ENCODE measurements around the gene ZNF316.

ZNF316 gene

DNA sequence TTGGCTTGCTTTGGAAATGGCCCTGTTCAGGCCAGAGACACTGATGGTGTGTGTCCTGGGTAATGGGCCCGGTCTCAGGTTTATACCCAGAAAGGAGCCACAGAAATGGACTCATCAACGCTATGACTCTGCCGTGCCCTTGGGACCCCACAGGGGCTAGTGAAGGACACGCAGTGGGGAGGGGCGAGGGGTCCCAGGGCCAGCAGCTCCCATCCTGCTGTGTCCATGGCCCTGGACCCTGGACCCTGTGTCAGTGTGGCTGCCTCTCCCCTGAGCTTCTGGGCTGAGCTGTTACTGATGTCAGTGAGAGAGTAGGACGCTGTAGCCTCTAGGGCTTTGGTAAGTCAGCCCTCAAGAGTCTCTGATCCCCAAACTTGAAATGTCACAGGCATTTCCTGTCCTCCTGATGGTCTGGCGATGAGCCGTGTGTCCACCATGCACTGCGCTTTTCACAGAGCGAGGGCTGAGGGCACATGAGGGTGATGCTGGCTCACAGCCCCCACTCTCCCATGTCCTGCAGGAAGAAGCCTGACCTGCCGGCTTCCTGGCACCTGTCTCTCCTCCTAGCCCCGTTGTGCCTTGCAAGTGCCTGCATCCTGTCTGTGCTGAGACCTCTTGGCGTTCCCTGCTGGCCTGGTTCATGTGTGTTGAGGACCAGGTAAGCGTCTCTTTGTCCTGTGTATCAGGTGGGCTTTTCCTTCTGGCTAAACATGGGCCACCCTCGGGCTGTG is 4.4 kb downstream of the ZNF316 start:
- TF ChIP-seq, protein P1, sequence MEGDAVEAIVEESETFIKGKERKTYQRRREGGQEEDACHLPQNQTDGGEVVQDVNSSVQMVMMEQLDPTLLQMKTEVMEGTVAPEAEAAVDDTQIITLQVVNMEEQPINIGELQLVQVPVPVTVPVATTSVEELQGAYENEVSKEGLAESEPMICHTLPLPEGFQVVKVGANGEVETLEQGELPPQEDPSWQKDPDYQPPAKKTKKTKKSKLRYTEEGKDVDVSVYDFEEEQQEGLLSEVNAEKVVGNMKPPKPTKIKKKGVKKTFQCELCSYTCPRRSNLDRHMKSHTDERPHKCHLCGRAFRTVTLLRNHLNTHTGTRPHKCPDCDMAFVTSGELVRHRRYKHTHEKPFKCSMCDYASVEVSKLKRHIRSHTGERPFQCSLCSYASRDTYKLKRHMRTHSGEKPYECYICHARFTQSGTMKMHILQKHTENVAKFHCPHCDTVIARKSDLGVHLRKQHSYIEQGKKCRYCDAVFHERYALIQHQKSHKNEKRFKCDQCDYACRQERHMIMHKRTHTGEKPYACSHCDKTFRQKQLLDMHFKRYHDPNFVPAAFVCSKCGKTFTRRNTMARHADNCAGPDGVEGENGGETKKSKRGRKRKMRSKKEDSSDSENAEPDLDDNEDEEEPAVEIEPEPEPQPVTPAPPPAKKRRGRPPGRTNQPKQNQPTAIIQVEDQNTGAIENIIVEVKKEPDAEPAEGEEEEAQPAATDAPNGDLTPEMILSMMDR (IDR thresholded peaks at IDR 0.05; ENCODE audit: extremely low read depth, insufficient read depth, missing control alignments), result no peak
- no peak for DNase-seq (ENCODE audit: low spot score)
- in situ Hi-C loops (cut with MboI; ENCODE audit: low pct_unique_long_range_greater_than_20kb, low sequenced_read_pairs, unreplicated experiment), result no loop called here

DNA sequence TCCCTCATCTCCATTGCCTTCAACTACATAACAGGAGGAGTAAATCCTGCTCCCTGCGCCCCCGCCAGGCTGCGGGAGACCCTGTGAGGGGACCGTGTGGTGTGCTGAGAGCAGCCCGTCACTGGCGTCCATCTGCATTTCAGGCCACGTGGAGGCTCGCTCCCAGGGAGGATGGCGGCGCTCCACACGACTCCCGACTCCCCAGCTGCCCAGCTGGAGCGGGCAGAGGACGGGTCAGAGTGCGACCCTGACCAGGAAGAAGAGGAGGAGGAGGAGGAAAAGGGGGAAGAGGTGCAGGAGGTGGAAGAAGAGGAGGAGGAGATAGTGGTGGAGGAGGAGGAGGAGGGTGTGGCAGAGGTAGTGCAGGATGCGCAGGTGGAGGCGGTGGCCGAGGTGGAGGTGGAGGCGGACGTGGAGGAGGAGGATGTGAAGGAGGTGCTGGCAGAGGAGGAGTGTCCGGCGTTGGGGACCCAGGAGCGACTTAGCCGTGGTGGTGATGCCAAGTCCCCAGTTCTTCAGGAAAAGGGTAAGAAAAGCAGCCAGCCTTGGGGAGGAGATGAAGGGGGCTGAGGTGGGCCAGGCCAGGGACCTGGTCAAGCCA is 5.2 kb downstream of the ZNF316 start:
- DNase-seq (ENCODE audit: low spot score), result no peak
- in situ Hi-C loops (cut with MboI; ENCODE audit: low pct_unique_long_range_greater_than_20kb, low sequenced_read_pairs, unreplicated experiment), result no loop called here
- TF ChIP-seq, protein P1 (IDR thresholded peaks at IDR 0.05; ENCODE audit: extremely low read depth, insufficient read depth, missing control alignments), result no peak

DNA sequence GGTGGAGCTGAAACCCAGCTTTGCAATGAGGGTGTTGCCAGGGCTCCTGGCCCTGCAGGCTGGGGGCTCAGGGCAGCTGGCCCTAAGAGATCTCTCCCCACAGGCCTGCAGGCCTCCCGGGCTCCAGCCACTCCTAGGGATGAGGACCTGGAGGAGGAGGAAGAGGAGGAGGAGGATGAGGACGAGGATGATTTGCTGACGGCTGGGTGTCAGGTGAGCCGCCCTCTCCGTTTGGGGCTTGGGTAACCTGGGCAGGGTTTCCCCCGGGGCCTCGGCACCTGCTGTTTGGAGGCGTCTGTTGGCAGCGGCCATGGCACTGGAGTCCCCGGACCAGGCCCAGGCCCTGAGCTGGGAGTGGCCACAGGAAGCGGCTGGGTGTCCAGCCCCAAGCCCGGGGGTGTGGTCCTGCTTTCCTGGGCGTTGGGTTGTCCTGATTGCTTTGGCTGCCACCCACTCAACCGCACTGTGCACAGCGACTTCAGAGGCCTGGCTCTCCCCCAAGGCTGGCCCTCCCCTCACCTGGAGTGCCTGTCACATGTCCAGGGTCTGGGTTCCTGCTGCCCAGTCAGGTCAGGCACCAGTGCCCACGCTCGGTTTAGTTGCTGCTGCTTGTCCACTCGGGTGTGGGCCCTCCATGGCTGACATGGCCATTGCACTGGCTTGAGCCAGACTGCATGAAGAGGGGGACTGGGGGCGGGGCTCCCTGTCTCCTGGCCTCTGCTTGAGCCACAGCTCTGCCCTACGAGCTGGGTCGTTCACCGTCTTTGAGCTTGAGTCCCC is 5.9 kb downstream of the ZNF316 start:
- in situ Hi-C loops (cut with MboI; ENCODE audit: low pct_unique_long_range_greater_than_20kb, low sequenced_read_pairs, unreplicated experiment), result no loop called here
- TF ChIP-seq, protein P1 (IDR thresholded peaks at IDR 0.05; ENCODE audit: extremely low read depth, insufficient read depth, missing control alignments), result no peak
- DNase-seq (ENCODE audit: low spot score), result no peak

DNA sequence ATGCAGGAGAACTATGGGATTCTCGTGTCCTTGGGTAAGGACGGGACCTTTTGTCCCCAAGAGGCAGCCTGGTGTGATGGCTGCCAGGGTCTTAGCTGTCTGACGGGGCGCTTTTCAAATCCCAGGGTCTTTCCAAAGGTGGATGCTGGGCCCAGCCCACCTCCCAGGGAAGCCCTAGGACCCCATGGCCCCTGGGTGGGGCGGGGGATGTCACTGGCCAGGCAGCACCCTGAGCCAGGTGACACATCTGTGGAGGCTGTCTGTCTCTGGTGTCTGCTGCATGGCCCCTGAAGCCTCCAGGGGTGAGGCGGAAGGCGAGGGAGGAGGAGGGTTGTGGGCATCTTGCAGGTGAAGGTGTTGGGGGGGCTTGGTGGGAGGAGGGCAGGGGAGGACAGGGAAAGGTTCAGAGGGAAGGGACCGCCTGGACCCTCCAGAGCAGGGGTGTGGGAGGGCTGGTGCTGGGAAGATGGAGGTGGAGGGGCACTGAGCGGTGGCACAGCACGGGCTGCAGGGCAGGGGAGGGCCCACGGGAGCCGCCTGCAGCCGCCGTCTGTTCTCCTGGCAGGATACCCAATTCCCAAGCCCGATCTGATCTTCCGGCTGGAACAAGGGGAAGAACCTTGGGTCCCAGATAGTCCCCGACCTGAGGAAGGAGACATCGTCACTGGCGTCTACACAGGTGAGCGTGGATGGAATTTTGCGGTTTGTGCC is 7.0 kb downstream of the ZNF316 start:
- TF ChIP-seq, protein P1 (IDR thresholded peaks at IDR 0.05; ENCODE audit: extremely low read depth, insufficient read depth, missing control alignments), result no peak
- DNase-seq (ENCODE audit: low spot score), result no peak
- in situ Hi-C loops (cut with MboI; ENCODE audit: low pct_unique_long_range_greater_than_20kb, low sequenced_read_pairs, unreplicated experiment), result no loop called here

DNA sequence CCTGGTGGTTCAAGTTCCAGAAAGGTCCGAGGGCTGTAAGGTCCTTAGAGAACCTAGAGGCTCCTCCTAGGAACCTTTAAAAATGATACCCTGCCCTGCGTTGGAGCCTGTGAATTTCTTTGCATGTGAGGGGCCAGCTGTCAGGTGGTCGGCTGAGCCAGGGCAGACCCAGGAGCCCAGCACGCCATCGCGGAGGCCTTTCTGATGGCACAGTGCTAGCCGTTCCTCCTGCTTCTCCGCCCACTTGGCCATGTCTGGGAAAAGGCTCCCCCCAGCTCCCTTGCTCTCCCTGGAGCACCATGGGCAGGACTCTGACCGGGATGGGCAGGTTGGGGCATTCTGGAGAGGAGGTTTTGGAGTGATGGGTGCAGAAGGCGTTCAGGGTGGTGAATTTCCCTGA is 7.6 kb downstream of the ZNF316 start:
- in situ Hi-C loops (cut with MboI; ENCODE audit: low pct_unique_long_range_greater_than_20kb, low sequenced_read_pairs, unreplicated experiment), result no loop called here
- TF ChIP-seq, protein P1 (IDR thresholded peaks at IDR 0.05; ENCODE audit: extremely low read depth, insufficient read depth, missing control alignments), result no peak

DNA sequence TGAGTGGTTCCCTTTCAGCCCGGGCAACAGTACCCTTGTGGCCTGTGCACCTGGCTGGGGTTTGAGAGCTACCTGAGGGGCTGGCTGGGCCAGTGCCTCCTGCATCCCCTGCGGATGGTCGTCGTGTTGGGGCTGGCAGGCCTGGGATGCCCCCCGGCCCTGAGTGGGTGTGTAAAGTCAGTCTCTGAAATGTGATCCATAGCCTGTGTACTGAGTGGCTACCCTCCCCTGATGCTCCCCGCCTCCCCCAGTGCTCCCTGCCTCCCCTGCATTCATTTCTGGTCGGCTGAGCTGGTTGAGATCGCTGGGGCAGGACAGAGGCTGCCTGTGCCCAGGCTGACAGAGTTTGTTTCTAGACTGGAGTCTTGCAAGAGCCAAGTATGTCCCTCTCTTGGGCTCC is 9.3 kb downstream of the ZNF316 start:
- in situ Hi-C loops (cut with MboI; ENCODE audit: low pct_unique_long_range_greater_than_20kb, low sequenced_read_pairs, unreplicated experiment), result no loop called here
- TF ChIP-seq, protein P1 (IDR thresholded peaks at IDR 0.05; ENCODE audit: extremely low read depth, insufficient read depth, missing control alignments), result no peak
- no peak for DNase-seq (ENCODE audit: low spot score)

More for the DNA sequence above, 7.6 kb downstream of the ZNF316 start:
- DNase-seq (ENCODE audit: low spot score), result no peak

All from GM13977 (cell line).